Measurements from ENCODE around the gene RABAC1. TPM values are rescaled to one million over a fixed set of nuclear protein-coding genes. Genes with fewer than 3 reads are reported as not detected.
"Not testable (repeated sequence)": the region's sequence is repeated elsewhere in the genome, so short reads cannot be mapped to it uniquely, and the experiment has no call there.

Gene RABAC1
- polyA plus RNA-seq, 1 donor (not counting 4 experiments of a cell fraction or from before 2014, with no cell fraction given): 107 TPM

GRCh38 chr19:41940731-41941409 is 18.3 kb downstream of the RABAC1 start:
- Histone ChIP-seq H3K9me1 (ENCODE audit: control insufficient read depth, extremely low read depth, insufficient read depth, low read length) (no peaks in the 10 kb centered on the region), H3K9me3 (ENCODE audit: control insufficient read depth, low read depth, low read length) (no peaks in the 10 kb centered on the region), H3K27me3 (ENCODE audit: control insufficient read depth, extremely low read depth, insufficient read depth, low read length) (peaks cover 41% of the 10 kb centered on the region), H3K27ac (ENCODE audit: control insufficient read depth, insufficient read depth, low read length) (no peak overlapping the region), H3K9ac (ENCODE audit: control insufficient read depth, extremely low read depth, insufficient read depth, low read length) (peak overlapping the region; percentile 33), H2AFZ (ENCODE audit: control insufficient read depth, low read length) (no peak overlapping the region), H3K4me3 (ENCODE audit: control insufficient read depth in 2 of 3, extremely low read depth in 1 of 3, insufficient read depth in 2 of 3, low read depth in 1 of 3, low read length in 3 of 3) (peak overlapping the region; percentile 31 to 42 (median 35)), H4K20me1 (ENCODE audit: control insufficient read depth, extremely low read depth, insufficient read depth, low read length) (no peaks in the 10 kb centered on the region), H3K36me3 (ENCODE audit: control insufficient read depth in 2 of 2, extremely low read depth in 1 of 2, insufficient read depth in 2 of 2, low read length in 2 of 2) (no peaks in the 10 kb centered on the region), H3K79me2 (ENCODE audit: control insufficient read depth, insufficient read depth, low read length) (no peaks in the 10 kb centered on the region), H3K4me1 (ENCODE audit: control insufficient read depth, extremely low read depth, insufficient read depth, low read length) (peaks cover 10% of the 10 kb centered on the region), H3K4me2 (ENCODE audit: control insufficient read depth, extremely low read depth, insufficient read depth, low read depth, low read length) (peak overlapping the region; percentile 66)
- dilution Hi-C loops (cut with MboI; ENCODE audit: extremely low pct_ligation_motif_present, low sequenced_read_pairs): no loop called here
- DNase-seq (ENCODE audit: low read depth, low spot score) (no peak), FAIRE-seq (no peak)
- TF ChIP-seq EZH2 (IDR thresholded peaks at IDR 0.05; ENCODE audit: low read length) (peak; percentile 82), CTCF (optimal IDR thresholded peaks at IDR 0.05 in 1 of 3, IDR thresholded peaks at IDR 0.05 in 1 of 3, conservative IDR thresholded peaks at IDR 0.05 in 1 of 3; ENCODE audit: extremely low read depth in 1 of 3, insufficient read depth in 2 of 3, low read length in 3 of 3) (no peak)

DNA sequence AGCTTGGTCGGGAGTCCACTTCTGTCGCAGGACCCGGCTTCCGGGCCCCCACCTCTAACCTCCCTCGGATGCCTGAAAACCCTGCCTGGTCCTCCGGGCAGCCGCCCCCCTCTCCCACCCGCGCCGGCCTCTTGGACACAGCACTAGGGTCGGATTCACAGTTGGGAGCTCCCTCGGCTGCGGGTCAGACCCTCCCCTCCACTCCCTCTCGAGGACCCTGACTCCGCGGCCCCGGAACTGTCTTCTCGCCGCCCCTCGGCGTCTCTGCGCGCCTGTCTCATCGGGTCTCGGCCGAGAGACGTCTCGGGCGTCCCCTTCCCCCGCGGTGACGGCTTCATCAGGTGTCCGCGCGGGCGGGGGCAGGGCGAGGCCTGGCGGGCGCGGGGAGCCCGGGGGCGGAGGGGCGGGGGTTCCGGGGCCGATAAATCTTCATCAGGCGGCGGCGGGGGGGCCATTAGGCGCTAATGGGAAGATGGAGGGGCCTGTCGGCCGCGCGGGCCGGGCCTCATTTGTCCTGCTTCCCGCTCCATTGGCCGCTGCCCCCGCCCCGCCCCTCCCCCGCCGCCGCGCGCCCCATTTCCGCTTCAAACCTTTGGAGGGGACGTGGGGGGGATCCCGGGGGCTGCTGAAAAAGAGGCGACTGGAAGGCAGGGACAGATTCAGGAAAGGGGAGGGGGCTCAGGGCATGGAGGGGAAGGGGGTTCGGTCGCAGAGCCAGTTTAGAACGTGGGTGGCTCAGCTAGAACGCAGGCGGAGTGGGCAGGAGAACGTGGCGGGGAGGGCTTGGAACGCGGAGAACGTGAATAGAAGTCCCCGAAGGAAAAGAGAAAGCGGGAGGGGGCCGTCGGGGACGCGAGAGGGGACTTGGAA is 19.0 kb downstream of the RABAC1 start:
- H3K9ac ChIP-seq (ENCODE audit: control insufficient read depth, extremely low read depth, insufficient read depth, low read length): peak overlapping the region; percentile 33
- dilution Hi-C loops (cut with MboI; ENCODE audit: extremely low pct_ligation_motif_present, low sequenced_read_pairs): no loop called here
- H2AFZ ChIP-seq (ENCODE audit: control insufficient read depth, low read length): no peak overlapping the region
- peak overlapping the region; percentile 66 for H3K4me2 ChIP-seq (ENCODE audit: control insufficient read depth, extremely low read depth, insufficient read depth, low read depth, low read length)
- no peaks in the 10 kb centered on the region for H3K9me1 ChIP-seq (ENCODE audit: control insufficient read depth, extremely low read depth, insufficient read depth, low read length)
- H3K27ac ChIP-seq (ENCODE audit: control insufficient read depth, insufficient read depth, low read length): no peak overlapping the region
- peaks cover 47% of the 10 kb centered on the region for H3K27me3 ChIP-seq (ENCODE audit: control insufficient read depth, extremely low read depth, insufficient read depth, low read length)
- H3K36me3 ChIP-seq (ENCODE audit: control insufficient read depth in 2 of 2, extremely low read depth in 1 of 2, insufficient read depth in 2 of 2, low read length in 2 of 2): no peaks in the 10 kb centered on the region
- no peaks in the 10 kb centered on the region for H3K9me3 ChIP-seq (ENCODE audit: control insufficient read depth, low read depth, low read length)
- H3K4me1 ChIP-seq (ENCODE audit: control insufficient read depth, extremely low read depth, insufficient read depth, low read length): peaks cover 14% of the 10 kb centered on the region
- DNase-seq (ENCODE audit: low read depth, low spot score) (no peak), FAIRE-seq (no peak)
- H3K79me2 ChIP-seq (ENCODE audit: control insufficient read depth, insufficient read depth, low read length): no peaks in the 10 kb centered on the region
- no peak for TF ChIP-seq CTCF (optimal IDR thresholded peaks at IDR 0.05 in 1 of 3, IDR thresholded peaks at IDR 0.05 in 1 of 3, conservative IDR thresholded peaks at IDR 0.05 in 1 of 3; ENCODE audit: extremely low read depth in 1 of 3, insufficient read depth in 2 of 3, low read length in 3 of 3)
- TF ChIP-seq EZH2 (IDR thresholded peaks at IDR 0.05; ENCODE audit: low read length): no peak
- H4K20me1 ChIP-seq (ENCODE audit: control insufficient read depth, extremely low read depth, insufficient read depth, low read length): peaks cover 3% of the 10 kb centered on the region
- peak overlapping the region; percentile 31 to 42 (median 35) for H3K4me3 ChIP-seq (ENCODE audit: control insufficient read depth in 2 of 3, extremely low read depth in 1 of 3, insufficient read depth in 2 of 3, low read depth in 1 of 3, low read length in 3 of 3)

GRCh38 chr19:41939209-41939608 is 19.9 kb downstream of the RABAC1 start:
- H2AFZ ChIP-seq (ENCODE audit: control insufficient read depth, low read length); H3K27ac ChIP-seq (ENCODE audit: control insufficient read depth, insufficient read depth, low read length); H3K36me3 ChIP-seq (ENCODE audit: control insufficient read depth in 2 of 2, extremely low read depth in 1 of 2, insufficient read depth in 2 of 2, low read length in 2 of 2); H4K20me1 ChIP-seq (ENCODE audit: control insufficient read depth, extremely low read depth, insufficient read depth, low read length); H3K9ac ChIP-seq (ENCODE audit: control insufficient read depth, extremely low read depth, insufficient read depth, low read length); H3K9me3 ChIP-seq (ENCODE audit: control insufficient read depth, low read depth, low read length); DNase-seq (ENCODE audit: low read depth, low spot score); H3K4me2 ChIP-seq (ENCODE audit: control insufficient read depth, extremely low read depth, insufficient read depth, low read depth, low read length); FAIRE-seq; H3K9me1 ChIP-seq (ENCODE audit: control insufficient read depth, extremely low read depth, insufficient read depth, low read length); H3K4me3 ChIP-seq (ENCODE audit: control insufficient read depth in 2 of 3, extremely low read depth in 1 of 3, insufficient read depth in 2 of 3, low read depth in 1 of 3, low read length in 3 of 3); H3K79me2 ChIP-seq (ENCODE audit: control insufficient read depth, insufficient read depth, low read length); dilution Hi-C loops (cut with MboI; ENCODE audit: extremely low pct_ligation_motif_present, low sequenced_read_pairs): not testable (repeated sequence)
- Histone ChIP-seq H3K27me3 (ENCODE audit: control insufficient read depth, extremely low read depth, insufficient read depth, low read length) (peaks cover 51% of the 10 kb centered on the region), H3K4me1 (ENCODE audit: control insufficient read depth, extremely low read depth, insufficient read depth, low read length) (peaks cover 15% of the 10 kb centered on the region)

Data from keratinocyte (primary cell).